Spleen (tissue), 11 donors: Measurements from ENCODE around the gene RGS17. TPM values are rescaled to one million over a fixed set of nuclear protein-coding genes. Genes with fewer than 3 reads are reported as not detected.

Experiments
- DNase-seq: peaks from one replicate; pipeline ENCODE4 v3.0.0-alpha.2; 2020
- H3K27ac ChIP-seq, 8 donors: fragments of 200-600 bp; sonication (generic) in 7 of 8; 1 replicate in 4 of 8; 2 replicates in 4 of 8; pipeline versions ENCODE4 v1.5.0 to v1.8.0; 2016 to 2021; ENCODE audit warnings: inconsistent platforms in 4 of 8, mild to moderate bottlenecking in 4 of 8, moderate library complexity in 1 of 8
- H3K27me3 ChIP-seq, 7 donors: fragments of 200-600 bp; sonication (generic) in 6 of 7; replicated peaks in 1 of 7; 1 replicate in 4 of 7; 2 replicates in 3 of 7; pipeline versions ENCODE4 v1.5.0 to v1.8.0; 2016 to 2021; ENCODE audit warnings: inconsistent platforms in 3 of 7, mild to moderate bottlenecking in 1 of 7
- H3K36me3 ChIP-seq, 6 donors: fragments of 200-600 bp; sonication (generic) in 5 of 6; 1 replicate in 4 of 6; 2 replicates in 2 of 6; pipeline versions ENCODE4 v1.5.0 to v1.8.0; 2016 to 2021; ENCODE audit warnings: inconsistent platforms in 2 of 6
- H3K4me1 ChIP-seq, 6 donors: fragments of 200-600 bp; sonication (generic) in 5 of 6; 1 replicate in 3 of 6; 2 replicates in 3 of 6; pipeline versions ENCODE4 v1.5.0 to v1.8.0; 2016 to 2021; ENCODE audit warnings: inconsistent platforms in 3 of 6
- H3K4me3 ChIP-seq, 8 donors: fragments of 200-600 bp; sonication (generic) in 7 of 8; 1 replicate in 4 of 8; 2 replicates in 4 of 8; pipeline versions ENCODE4 v1.5.0 to v1.8.0; 2016 to 2021; ENCODE audit warnings: inconsistent platforms in 4 of 8, mild to moderate bottlenecking in 4 of 8, moderate library complexity in 2 of 8
- H3K9me3 ChIP-seq, 8 donors: fragments of 200-600 bp; sonication (generic) in 7 of 8; 1 replicate in 4 of 8; 2 replicates in 4 of 8; pipeline versions ENCODE4 v1.5.0 to v1.8.0; 2016 to 2021; ENCODE audit warnings: inconsistent platforms in 4 of 8
- POLR2A ChIP-seq, 3 donors: fragments of 450-650 bp; IDR thresholded peaks; one replicate each; pipeline ENCODE4 v1.5.1; 2017; ENCODE audit warnings: antibody characterized with exemption in 3 of 3, mild to moderate bottlenecking in 1 of 3
- POLR2AphosphoS5 ChIP-seq, 3 donors: sonication (generic); formaldehyde crosslinking; IDR thresholded peaks; one replicate each; pipeline ENCODE4 v1.5.1; 2017; ENCODE audit warnings: antibody characterized with exemption in 3 of 3
- WGBS, 5 donors: extraction: QIAGEN DNeasy Blood & Tissue Kit in 3 of 5; methylation state at CpG; one replicate each; pipeline versions ENCODE4 v1.1.5 to v1.1.7; 2013 to 2018; 5-methylcytosine and 5-hydroxymethylcytosine counted together
- intact Hi-C: fragments of 100-400 bp; cut with DNase I; formaldehyde crosslinking; loops from one replicate; pipeline ENCODE4 v1.15.0; 2023; ENCODE audit warnings: low total_unique reads
- polyA plus RNA-seq, 3 donors: library from polyadenylated mRNA; stranded (reverse); fragments of 200-250 nt; gene quantifications; one replicate each; pipeline ENCODE4 v1.2.1, GENCODE V29; 2013
- total RNA-seq, 7 donors: library from RNA; depleted of rRNA in 3 of 7; stranded (reverse); fragments of >200 nt in 3 of 7; fragmentation: NEBNext Ultra II Directional in 4 of 7; extraction: Animal tissue kit (Norgen Biotek cat#: 25700) in 4 of 7; gene quantifications; one replicate each; pipeline versions ENCODE4 v1.1.0 to v1.2.1, GENCODE V29; 2016 to 2021
- TF ChIP-seq, protein P1 (sequence below), 11 experiments: fragments of 200-600 bp in 7 of 11; fragments of 450-650 bp in 4 of 11; sonication (generic) in 4 of 11; IDR thresholded peaks in 8 of 11; conservative IDR thresholded peaks in 3 of 11; 1 replicate in 7 of 11; 2 replicates in 4 of 11; pipeline versions ENCODE4 v1.4.0 to v1.8.0; 2016 to 2021; ENCODE audit warnings: antibody characterized with exemption in 11 of 11, inconsistent platforms in 4 of 11, mild to moderate bottlenecking in 1 of 11
- donor health status: healthy with polysubstance abuse.
- donor health status: DM: no; HTN: no; CAD: no; lungs with moderate emphysema.
- donor health status: DM: no; HTN: no; CAD: no.
- donor health status: Bipolar disorder and iron deficiency.
- donor health status: healthy.
- donor health status: DM: no; HTN: no; CAD: no.
- donor health status: DM: yes; HTN: yes; CAD: no.

Gene RGS17
- total and polyA plus RNA-seq, 10 donors, result 0.03 to 0.33 (median 0.07) TPM; not detected in 5

DNA sequence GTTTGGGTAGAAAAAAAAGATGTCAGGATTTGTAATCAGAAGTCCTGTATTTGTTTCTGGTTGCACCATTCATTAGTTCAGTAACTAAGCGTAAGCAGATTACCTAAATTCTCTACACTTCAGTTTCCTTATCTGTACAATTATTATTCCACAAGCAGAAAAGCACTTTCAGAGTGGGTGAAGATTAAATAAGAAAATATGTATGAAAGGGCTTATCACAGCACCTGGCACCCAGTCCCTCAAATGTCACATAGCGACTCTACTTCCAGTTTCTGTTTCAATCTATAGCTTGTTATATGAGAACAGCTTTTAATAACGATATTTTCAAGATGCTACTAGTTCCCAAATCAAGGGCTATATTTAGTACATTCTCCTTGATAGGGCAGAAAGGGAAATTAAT, 31.4 kb downstream of the RGS17 start:
- no peak for DNase-seq
- Histone ChIP-seq H3K27ac (no peak overlapping the region), H3K4me1 (no peaks in the 10 kb centered on the region), H3K9me3 (no peaks in the 10 kb centered on the region), H3K36me3 (no peaks in the 10 kb centered on the region), H3K27me3 (no peaks in the 10 kb centered on the region), H3K4me3 (no peak overlapping the region)
- intact Hi-C loops, result no loop called here
- WGBS, 5 donors, result 65 to 82% (median 74%) methylated on average over 3 of the region's 3 CpGs
- TF ChIP-seq, protein P1, sequence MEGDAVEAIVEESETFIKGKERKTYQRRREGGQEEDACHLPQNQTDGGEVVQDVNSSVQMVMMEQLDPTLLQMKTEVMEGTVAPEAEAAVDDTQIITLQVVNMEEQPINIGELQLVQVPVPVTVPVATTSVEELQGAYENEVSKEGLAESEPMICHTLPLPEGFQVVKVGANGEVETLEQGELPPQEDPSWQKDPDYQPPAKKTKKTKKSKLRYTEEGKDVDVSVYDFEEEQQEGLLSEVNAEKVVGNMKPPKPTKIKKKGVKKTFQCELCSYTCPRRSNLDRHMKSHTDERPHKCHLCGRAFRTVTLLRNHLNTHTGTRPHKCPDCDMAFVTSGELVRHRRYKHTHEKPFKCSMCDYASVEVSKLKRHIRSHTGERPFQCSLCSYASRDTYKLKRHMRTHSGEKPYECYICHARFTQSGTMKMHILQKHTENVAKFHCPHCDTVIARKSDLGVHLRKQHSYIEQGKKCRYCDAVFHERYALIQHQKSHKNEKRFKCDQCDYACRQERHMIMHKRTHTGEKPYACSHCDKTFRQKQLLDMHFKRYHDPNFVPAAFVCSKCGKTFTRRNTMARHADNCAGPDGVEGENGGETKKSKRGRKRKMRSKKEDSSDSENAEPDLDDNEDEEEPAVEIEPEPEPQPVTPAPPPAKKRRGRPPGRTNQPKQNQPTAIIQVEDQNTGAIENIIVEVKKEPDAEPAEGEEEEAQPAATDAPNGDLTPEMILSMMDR (IDR thresholded peaks at IDR 0.05 in 8 of 11, conservative IDR thresholded peaks at IDR 0.05 in 3 of 11), result no peak
- TF ChIP-seq POLR2A (IDR thresholded peaks at IDR 0.05), result no peak
- TF ChIP-seq POLR2AphosphoS5 (IDR thresholded peaks at IDR 0.05), result no peak

DNA sequence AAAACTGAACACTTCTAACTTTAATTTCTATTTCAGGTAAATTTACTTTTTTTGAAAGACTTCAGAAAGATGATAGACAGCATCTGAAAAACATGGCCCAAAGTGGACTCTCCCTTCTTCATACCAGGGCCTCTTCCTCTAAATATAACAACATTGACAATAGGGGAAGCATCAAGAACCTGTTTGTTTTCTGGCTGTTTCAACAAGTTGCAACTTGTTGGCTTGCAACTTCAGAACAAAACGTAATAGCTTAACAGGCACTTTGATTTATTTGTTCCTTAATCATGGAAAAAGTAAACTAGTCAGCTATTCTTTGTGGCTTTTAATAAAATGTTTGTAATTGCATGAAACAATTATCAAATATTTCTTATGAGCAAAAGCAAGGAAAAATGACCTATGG, 34.3 kb downstream of the RGS17 start:
- Histone ChIP-seq H3K27ac (no peak overlapping the region), H3K27me3 (no peaks in the 10 kb centered on the region), H3K36me3 (no peaks in the 10 kb centered on the region), H3K9me3 (no peaks in the 10 kb centered on the region), H3K4me1 (no peaks in the 10 kb centered on the region), H3K4me3 (no peak overlapping the region)
- DNase-seq, result no peak
- intact Hi-C loops, result no loop called here
- no peak for TF ChIP-seq POLR2A (IDR thresholded peaks at IDR 0.05)
- TF ChIP-seq POLR2AphosphoS5 (IDR thresholded peaks at IDR 0.05), result no peak
- TF ChIP-seq, protein P1 (IDR thresholded peaks at IDR 0.05 in 8 of 11, conservative IDR thresholded peaks at IDR 0.05 in 3 of 11), result no peak
- 33 to 67% (median 50%) methylated on average over 1 of the region's 1 CpG for WGBS, 5 donors

DNA sequence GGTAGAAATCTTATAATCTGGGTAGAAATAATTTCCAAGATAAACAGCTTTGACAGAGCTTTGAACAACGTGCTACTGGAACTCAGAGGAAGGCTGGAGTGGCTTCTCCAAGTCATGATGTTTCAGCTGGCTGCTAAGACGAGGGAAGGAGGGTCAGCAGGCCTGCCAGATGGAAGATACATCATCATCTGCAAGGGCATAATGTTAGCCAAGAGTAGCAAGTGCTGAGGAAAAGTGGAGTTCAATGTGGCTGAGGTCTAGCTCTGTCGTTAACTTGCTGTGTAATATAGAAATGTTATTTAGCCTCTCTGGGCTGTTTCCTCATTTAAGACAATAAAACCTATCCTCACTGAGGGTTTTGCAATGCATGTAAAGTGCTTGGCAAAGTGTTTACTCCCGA, 35.1 kb downstream of the RGS17 start:
- intact Hi-C loops, result no loop called here
- Histone ChIP-seq H3K36me3 (no peaks in the 10 kb centered on the region), H3K4me3 (no peak overlapping the region), H3K9me3 (no peaks in the 10 kb centered on the region), H3K27me3 (no peaks in the 10 kb centered on the region), H3K27ac (no peak overlapping the region), H3K4me1 (no peaks in the 10 kb centered on the region)
- 48 to 68% (median 56%) methylated on average over 4 of the region's 4 CpGs for WGBS, 5 donors
- TF ChIP-seq, protein P1 (IDR thresholded peaks at IDR 0.05 in 8 of 11, conservative IDR thresholded peaks at IDR 0.05 in 3 of 11), result no peak
- no peak for TF ChIP-seq POLR2AphosphoS5 (IDR thresholded peaks at IDR 0.05)
- TF ChIP-seq POLR2A (IDR thresholded peaks at IDR 0.05), result no peak
- DNase-seq, result no peak

DNA sequence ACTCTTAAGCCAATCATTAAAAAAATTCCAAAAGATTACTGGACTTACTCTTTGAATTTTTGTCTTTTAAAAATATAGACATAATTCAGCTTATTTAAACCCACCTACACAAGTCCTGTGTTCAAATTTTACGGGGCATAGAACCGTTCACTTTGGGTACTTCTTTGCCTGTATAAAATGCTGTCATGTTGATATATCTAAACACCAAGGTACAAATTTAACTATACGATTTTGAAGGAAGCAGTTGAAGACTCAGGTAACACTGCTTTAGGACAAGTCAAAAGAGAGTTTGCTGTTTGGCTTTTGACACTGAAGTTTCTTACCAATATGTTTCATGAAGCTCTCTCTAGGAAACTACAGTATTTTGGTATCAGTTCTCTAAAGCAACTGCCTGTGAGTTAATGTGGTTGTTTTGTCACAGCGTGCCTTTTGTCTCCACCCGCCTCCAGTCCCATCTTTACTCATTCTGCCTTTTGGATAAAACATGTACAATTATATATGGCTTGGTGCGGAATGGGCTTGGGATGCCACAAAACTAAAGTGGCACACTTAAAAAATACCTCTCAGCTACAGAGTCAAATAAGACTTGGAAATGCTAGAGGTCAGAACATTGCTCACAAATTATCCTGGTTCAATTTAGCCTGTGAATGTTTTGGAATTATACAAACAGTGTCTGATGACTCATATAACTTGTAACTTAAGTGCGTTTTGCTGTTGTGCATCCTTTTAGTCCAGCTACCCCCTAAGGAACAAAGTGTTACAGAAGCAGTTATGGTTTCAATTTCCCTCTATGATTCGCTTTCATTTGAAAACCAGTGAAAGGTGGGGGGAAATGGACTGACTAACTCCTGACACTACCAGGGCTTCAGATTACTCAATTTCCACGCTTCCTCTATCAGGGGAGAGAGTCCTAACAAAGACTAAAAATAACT, 38.7 kb downstream of the RGS17 start:
- Histone ChIP-seq H3K9me3 (no peaks in the 10 kb centered on the region), H3K27me3 (no peaks in the 10 kb centered on the region), H3K4me3 (no peak overlapping the region), H3K27ac (no peak overlapping the region), H3K4me1 (no peaks in the 10 kb centered on the region), H3K36me3 (no peaks in the 10 kb centered on the region)
- 61 to 80% (median 67%) methylated on average over 9 of the region's 9 CpGs for WGBS, 5 donors
- DNase-seq, result no peak
- intact Hi-C loops, result no loop called here
- TF ChIP-seq, protein P1 (IDR thresholded peaks at IDR 0.05 in 8 of 11, conservative IDR thresholded peaks at IDR 0.05 in 3 of 11), result no peak
- TF ChIP-seq POLR2A (IDR thresholded peaks at IDR 0.05), result no peak
- TF ChIP-seq POLR2AphosphoS5 (IDR thresholded peaks at IDR 0.05), result no peak
